ENCODE data around the gene ZSCAN20. TPM values are rescaled to one million over a fixed set of nuclear protein-coding genes. Genes with fewer than 3 reads are reported as not detected.
A peak's percentile ranks its signal among the peaks of the same experiment; 100 is the strongest.

Gene ZSCAN20
- total RNA-seq, 5 donors from 2014 or later (not counting 1 experiment from before 2014, with no cell fraction given): 1.2 to 3.1 (median 2.7) TPM

DNA sequence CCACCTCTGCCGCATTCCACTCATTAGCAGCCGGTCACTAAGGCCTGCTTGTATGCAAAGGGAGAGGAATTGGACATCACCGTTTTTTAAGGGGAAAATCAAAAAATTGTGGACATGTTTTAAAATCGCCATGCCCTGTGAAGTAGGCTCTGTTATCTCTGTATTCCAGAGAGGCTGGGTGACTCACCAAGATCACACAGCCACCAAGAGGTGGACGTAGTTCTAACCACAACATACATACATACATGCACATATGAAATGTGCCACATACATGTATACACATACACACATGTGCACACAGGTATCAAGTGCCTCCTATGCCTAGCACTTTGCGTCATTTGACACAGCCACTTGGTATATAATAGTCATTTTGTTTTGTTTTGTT, 16.0 kb upstream of the ZSCAN20 start:
- WGBS (ENCODE audit: insufficient coverage): 80% methylated on average over 2 of the region's 6 CpGs
- peaks cover 0 to 5% (median 2%) of the 10 kb centered on the region in 3 donors for H3K4me1 Mint-ChIP-seq
- CTCF ChIA-PET: interaction anchor here in 1 of 2 donors (0.7 to 1.1 kb wide), 3 partner anchors 141 to 161 kb away, joined by 3 to 6 read pairs (median 4); no protein-coding TSS in a partner anchor
- no peaks in the 10 kb centered on the region for H3K9me3 Mint-ChIP-seq
- H3K36me3 Mint-ChIP-seq: no peaks in the 10 kb centered on the region
- H3K4me3 Mint-ChIP-seq: no peak overlapping the region
- peaks cover 0 to 3% of the 10 kb centered on the region in 2 donors for H3K27me3 Mint-ChIP-seq
- DNase-seq (no peak), ATAC-seq (replicated peaks in 1 of 4) (no peak)
- Histone ChIP-seq H3K27ac (ENCODE audit: low read length) (no peak overlapping the region), H3K4me1 (ENCODE audit: control insufficient read depth in 1 of 2, extremely low read depth in 1 of 2, insufficient read depth in 2 of 2, low read length in 2 of 2) (no peaks in the 10 kb centered on the region), H3K36me3 (ENCODE audit: control insufficient read depth in 2 of 2, extremely low read depth in 1 of 2, insufficient read depth in 1 of 2, low read length in 1 of 2) (no peaks in the 10 kb centered on the region), H3K27me3 (replicated peaks in 1 of 2; ENCODE audit: control insufficient read depth in 2 of 2, extremely low read depth in 1 of 2, insufficient read depth in 2 of 2, low read length in 1 of 2) (peaks cover 0 to 13% of the 10 kb centered on the region in 2 experiments), H3K9me3 (no peaks in the 10 kb centered on the region), H3K4me3 (ENCODE audit: control insufficient read depth in 1 of 2, extremely low read depth in 1 of 2, low read length in 1 of 2) (no peak overlapping the region)
- H3K27ac Mint-ChIP-seq: no peak overlapping the region
- POLR2A ChIA-PET: no interaction called here

DNA sequence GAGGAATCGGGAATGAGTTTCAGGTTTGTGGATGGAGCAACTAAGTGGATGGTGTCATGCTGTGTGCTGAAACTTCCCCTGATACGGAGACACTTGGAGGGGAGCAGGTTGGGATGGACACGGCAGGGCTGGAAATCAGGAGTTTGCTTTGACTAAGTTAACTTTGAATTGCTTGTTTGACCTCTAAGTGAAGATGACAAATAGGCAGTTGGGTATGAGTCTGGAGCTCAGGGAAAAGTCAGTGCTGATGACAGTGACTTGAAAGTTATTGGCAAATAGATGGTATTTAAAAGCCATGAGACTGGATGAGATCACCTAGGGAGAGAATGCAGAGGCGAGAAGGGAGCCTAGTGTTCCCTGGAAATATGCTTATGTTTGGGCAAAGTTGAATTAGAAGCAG, 12.8 kb upstream of the ZSCAN20 start:
- peaks cover 0 to 5% (median 2%) of the 10 kb centered on the region in 3 donors for H3K4me1 Mint-ChIP-seq
- no peaks in the 10 kb centered on the region for H3K36me3 Mint-ChIP-seq
- Histone ChIP-seq H3K9me3 (no peaks in the 10 kb centered on the region), H3K27me3 (replicated peaks in 1 of 2; ENCODE audit: control insufficient read depth in 2 of 2, extremely low read depth in 1 of 2, insufficient read depth in 2 of 2, low read length in 1 of 2) (peaks cover 0 to 10% of the 10 kb centered on the region in 2 experiments), H3K4me3 (ENCODE audit: control insufficient read depth in 1 of 2, extremely low read depth in 1 of 2, low read length in 1 of 2) (no peak overlapping the region), H3K36me3 (ENCODE audit: control insufficient read depth in 2 of 2, extremely low read depth in 1 of 2, insufficient read depth in 1 of 2, low read length in 1 of 2) (no peaks in the 10 kb centered on the region), H3K27ac (ENCODE audit: low read length) (no peak overlapping the region), H3K4me1 (ENCODE audit: control insufficient read depth in 1 of 2, extremely low read depth in 1 of 2, insufficient read depth in 2 of 2, low read length in 2 of 2) (no peaks in the 10 kb centered on the region)
- no peak overlapping the region for H3K4me3 Mint-ChIP-seq
- no peak overlapping the region for H3K27ac Mint-ChIP-seq
- POLR2A ChIA-PET: no interaction called here
- ATAC-seq (replicated peaks in 1 of 4): no peak
- CTCF ChIA-PET: no interaction called here
- no peaks in the 10 kb centered on the region for H3K27me3 Mint-ChIP-seq
- DNase-seq: no peak
- WGBS (ENCODE audit: insufficient coverage): 81% methylated on average over 4 of the region's 4 CpGs
- no peaks in the 10 kb centered on the region for H3K9me3 Mint-ChIP-seq

DNA sequence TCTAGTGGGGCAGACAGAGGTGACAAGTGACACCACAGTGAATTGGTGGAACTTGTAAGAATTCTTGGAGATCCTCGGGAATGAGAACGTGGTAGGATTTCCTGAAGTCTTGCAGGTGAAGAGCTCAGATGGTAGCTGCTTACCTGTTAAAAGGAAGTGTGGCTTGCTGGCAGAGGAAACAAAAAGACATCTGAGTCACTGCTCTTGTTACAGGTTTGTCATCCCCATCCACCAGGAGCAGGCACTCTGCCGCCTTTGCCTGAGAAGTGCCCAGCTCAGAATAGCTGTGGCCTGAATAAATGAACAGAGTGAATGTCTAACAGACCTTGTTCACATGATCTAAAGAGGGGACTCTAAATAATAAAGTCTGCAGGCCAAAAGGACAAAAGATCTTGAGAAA, 12.3 kb upstream of the ZSCAN20 start:
- no peaks in the 10 kb centered on the region for H3K9me3 ChIP-seq
- Mint-ChIP-seq H3K27me3 (no peaks in the 10 kb centered on the region), H3K36me3 (no peaks in the 10 kb centered on the region), H3K27ac (no peak overlapping the region), H3K4me1 (peaks cover 0 to 5% (median 2%) of the 10 kb centered on the region in 3 donors), H3K9me3 (no peaks in the 10 kb centered on the region), H3K4me3 (no peak overlapping the region)
- DNase-seq (no peak), ATAC-seq (replicated peaks in 1 of 4) (no peak)
- no peak overlapping the region for H3K4me3 ChIP-seq (ENCODE audit: control insufficient read depth in 1 of 2, extremely low read depth in 1 of 2, low read length in 1 of 2)
- CTCF ChIA-PET: no interaction called here
- H3K4me1 ChIP-seq (ENCODE audit: control insufficient read depth in 1 of 2, extremely low read depth in 1 of 2, insufficient read depth in 2 of 2, low read length in 2 of 2): no peaks in the 10 kb centered on the region
- 0% methylated on average over 2 of the region's 3 CpGs for WGBS (ENCODE audit: insufficient coverage)
- POLR2A ChIA-PET: no interaction called here
- H3K27me3 ChIP-seq (replicated peaks in 1 of 2; ENCODE audit: control insufficient read depth in 2 of 2, extremely low read depth in 1 of 2, insufficient read depth in 2 of 2, low read length in 1 of 2): peaks cover 0 to 8% of the 10 kb centered on the region in 2 experiments
- H3K27ac ChIP-seq (ENCODE audit: low read length): no peak overlapping the region
- no peaks in the 10 kb centered on the region for H3K36me3 ChIP-seq (ENCODE audit: control insufficient read depth in 2 of 2, extremely low read depth in 1 of 2, insufficient read depth in 1 of 2, low read length in 1 of 2)

DNA sequence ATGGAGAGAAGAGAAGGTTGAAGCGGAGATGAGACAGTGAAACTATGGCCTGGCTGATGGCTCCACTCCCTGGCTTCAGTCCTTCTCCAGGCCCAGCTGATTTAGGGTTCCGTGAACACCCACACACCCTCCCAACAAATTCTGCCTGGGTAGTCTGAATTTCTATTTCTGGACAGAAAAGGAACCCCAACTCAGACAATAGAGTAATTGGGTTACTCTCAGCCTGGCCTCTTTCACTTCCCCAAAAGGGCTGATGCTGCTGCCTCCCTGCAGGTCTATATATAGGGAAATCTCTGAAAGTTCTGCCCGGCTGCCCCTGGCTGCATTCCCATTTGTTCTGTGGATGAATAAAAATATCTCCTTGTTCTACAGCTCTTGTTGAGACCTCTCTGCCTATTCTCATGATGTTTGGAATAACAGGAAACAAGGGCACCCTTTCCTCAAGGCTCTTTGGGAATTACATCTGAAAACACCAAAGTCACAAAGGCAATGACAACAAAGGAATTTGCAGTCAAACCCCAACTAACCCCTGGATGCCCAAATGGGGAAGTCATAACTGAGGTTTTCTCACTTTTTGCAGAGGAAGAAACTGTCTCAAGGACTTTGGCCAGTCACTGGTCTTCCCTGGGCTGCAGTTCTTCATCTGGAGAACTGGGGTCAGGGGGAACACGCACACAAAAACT, 11.4 kb upstream of the ZSCAN20 start:
- Histone ChIP-seq H3K4me3 (ENCODE audit: control insufficient read depth in 1 of 2, extremely low read depth in 1 of 2, low read length in 1 of 2) (no peak overlapping the region), H3K4me1 (ENCODE audit: control insufficient read depth in 1 of 2, extremely low read depth in 1 of 2, insufficient read depth in 2 of 2, low read length in 2 of 2) (no peaks in the 10 kb centered on the region), H3K27ac (ENCODE audit: low read length) (no peak overlapping the region), H3K9me3 (no peaks in the 10 kb centered on the region), H3K36me3 (ENCODE audit: control insufficient read depth in 2 of 2, extremely low read depth in 1 of 2, insufficient read depth in 1 of 2, low read length in 1 of 2) (no peaks in the 10 kb centered on the region), H3K27me3 (replicated peaks in 1 of 2; ENCODE audit: control insufficient read depth in 2 of 2, extremely low read depth in 1 of 2, insufficient read depth in 2 of 2, low read length in 1 of 2) (peaks cover 0 to 8% of the 10 kb centered on the region in 2 experiments)
- ChIA-PET CTCF (no interaction called here), POLR2A (no interaction called here)
- H3K4me1 Mint-ChIP-seq: peaks cover 0 to 3% (median 0%) of the 10 kb centered on the region in 3 donors
- H3K4me3 Mint-ChIP-seq: no peak overlapping the region
- no peaks in the 10 kb centered on the region for H3K27me3 Mint-ChIP-seq
- DNase-seq (peak in 1 of 35 experiments; percentile 12), ATAC-seq (replicated peaks in 1 of 4) (no peak)
- no CpG with 5 or more reads among the region's 4 CpGs for WGBS (ENCODE audit: insufficient coverage)
- H3K36me3 Mint-ChIP-seq: no peaks in the 10 kb centered on the region
- H3K27ac Mint-ChIP-seq: no peak overlapping the region
- H3K9me3 Mint-ChIP-seq: no peaks in the 10 kb centered on the region

DNA sequence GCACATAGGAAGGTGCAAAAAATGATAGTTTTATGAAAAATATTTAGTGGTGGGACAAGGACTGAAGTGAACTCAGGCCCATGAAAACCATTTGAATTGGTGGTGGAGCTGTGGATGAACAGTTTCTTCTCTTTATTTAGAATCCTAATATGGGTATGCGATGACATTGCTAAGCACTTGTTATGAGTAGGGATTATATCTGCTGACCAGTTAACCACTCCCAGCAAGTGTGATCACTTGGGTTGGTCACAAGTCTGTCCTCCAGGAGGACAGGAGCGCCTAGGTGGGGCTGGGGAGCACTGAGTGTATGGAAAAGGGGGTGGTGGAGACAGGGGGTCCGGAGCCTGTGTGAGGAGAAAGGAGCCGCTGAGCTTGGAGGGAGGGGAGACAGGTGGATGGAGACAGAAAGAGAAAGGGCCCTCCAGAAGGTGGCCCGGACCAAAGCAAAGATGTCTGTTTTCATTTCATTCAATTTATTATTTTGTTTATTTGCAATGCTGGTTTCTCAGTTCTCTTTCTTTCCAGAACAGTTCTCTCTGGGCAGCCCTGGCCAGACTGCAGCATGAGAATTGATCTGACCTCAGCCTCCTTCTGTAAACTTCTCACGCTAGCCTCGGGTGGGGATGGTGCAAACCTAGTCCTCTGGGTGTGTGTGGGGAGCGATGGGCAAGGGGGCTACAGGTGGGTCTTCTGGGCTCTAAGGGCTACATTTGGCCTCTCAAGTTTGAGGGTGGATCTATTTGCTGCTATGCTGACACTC, 9.9 kb upstream of the ZSCAN20 start:
- H3K4me1 Mint-ChIP-seq: peaks cover 0 to 3% (median 0%) of the 10 kb centered on the region in 3 donors
- ATAC-seq (replicated peaks in 1 of 4): no peak
- H3K36me3 ChIP-seq (ENCODE audit: control insufficient read depth in 2 of 2, extremely low read depth in 1 of 2, insufficient read depth in 1 of 2, low read length in 1 of 2): no peaks in the 10 kb centered on the region
- H3K4me3 ChIP-seq (ENCODE audit: control insufficient read depth in 1 of 2, extremely low read depth in 1 of 2, low read length in 1 of 2): no peak overlapping the region
- no peak overlapping the region for H3K27ac ChIP-seq (ENCODE audit: low read length)
- WGBS (ENCODE audit: insufficient coverage): 92% methylated on average over 4 of the region's 8 CpGs
- H3K9me3 Mint-ChIP-seq: no peaks in the 10 kb centered on the region
- H3K9me3 ChIP-seq: no peaks in the 10 kb centered on the region
- no peaks in the 10 kb centered on the region for H3K4me1 ChIP-seq (ENCODE audit: control insufficient read depth in 1 of 2, extremely low read depth in 1 of 2, insufficient read depth in 2 of 2, low read length in 2 of 2)
- no peaks in the 10 kb centered on the region for H3K36me3 Mint-ChIP-seq
- DNase-seq: no peak
- H3K4me3 Mint-ChIP-seq: no peak overlapping the region
- no peak overlapping the region for H3K27ac Mint-ChIP-seq
- CTCF ChIA-PET: interaction anchor here in 1 of 2 donors (0.7 kb wide), 1 partner anchor 22 kb away, joined by 3 read pairs; no protein-coding TSS in a partner anchor
- peaks cover 0 to 8% of the 10 kb centered on the region in 2 experiments for H3K27me3 ChIP-seq (replicated peaks in 1 of 2; ENCODE audit: control insufficient read depth in 2 of 2, extremely low read depth in 1 of 2, insufficient read depth in 2 of 2, low read length in 1 of 2)
- POLR2A ChIA-PET: interaction anchor here (0.5 to 0.6 kb wide), 2 partner anchors 114 to 252 kb away, joined by 3 to 5 read pairs; no protein-coding TSS in a partner anchor
- H3K27me3 Mint-ChIP-seq: no peaks in the 10 kb centered on the region

DNA sequence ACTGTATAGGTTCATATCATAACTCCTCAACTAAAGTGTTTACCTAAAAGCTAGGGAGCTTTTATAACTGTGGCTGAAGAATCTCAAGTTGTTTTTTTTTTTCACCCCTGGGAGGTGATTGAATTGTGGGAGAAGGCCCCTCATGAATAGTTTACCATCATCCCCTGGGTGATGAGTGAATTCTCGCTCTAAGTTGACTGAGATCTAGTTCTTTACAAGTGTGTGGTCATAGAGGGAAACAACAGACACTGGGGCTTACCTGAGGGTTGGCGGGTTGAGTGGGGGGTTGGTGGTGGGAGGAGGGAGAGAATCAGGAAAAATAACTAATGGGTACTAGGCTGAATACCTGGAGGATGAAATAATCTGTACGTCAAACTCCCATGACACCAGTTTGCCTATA, 7.9 kb upstream of the ZSCAN20 start:
- H3K4me3 Mint-ChIP-seq: no peak overlapping the region
- H3K9me3 ChIP-seq: no peaks in the 10 kb centered on the region
- no peak overlapping the region for H3K27ac ChIP-seq (ENCODE audit: low read length)
- H3K36me3 ChIP-seq (ENCODE audit: control insufficient read depth in 2 of 2, extremely low read depth in 1 of 2, insufficient read depth in 1 of 2, low read length in 1 of 2): no peaks in the 10 kb centered on the region
- H3K36me3 Mint-ChIP-seq: no peaks in the 10 kb centered on the region
- ChIA-PET CTCF (interaction anchor here in 1 of 2 donors (0.7 kb wide), 1 partner anchor 9 kb away, joined by 5 read pairs; no protein-coding TSS in a partner anchor), POLR2A (no interaction called here)
- WGBS (ENCODE audit: insufficient coverage): 20% methylated on average over 1 of the region's 3 CpGs
- H3K9me3 Mint-ChIP-seq: no peaks in the 10 kb centered on the region
- no peak overlapping the region for H3K4me3 ChIP-seq (ENCODE audit: control insufficient read depth in 1 of 2, extremely low read depth in 1 of 2, low read length in 1 of 2)
- peaks cover 0 to 3% (median 0%) of the 10 kb centered on the region in 3 donors for H3K4me1 Mint-ChIP-seq
- ATAC-seq (replicated peaks in 1 of 4): no peak
- no peak for DNase-seq
- no peaks in the 10 kb centered on the region for H3K4me1 ChIP-seq (ENCODE audit: control insufficient read depth in 1 of 2, extremely low read depth in 1 of 2, insufficient read depth in 2 of 2, low read length in 2 of 2)
- peaks cover 0 to 8% of the 10 kb centered on the region in 2 experiments for H3K27me3 ChIP-seq (replicated peaks in 1 of 2; ENCODE audit: control insufficient read depth in 2 of 2, extremely low read depth in 1 of 2, insufficient read depth in 2 of 2, low read length in 1 of 2)
- H3K27me3 Mint-ChIP-seq: no peaks in the 10 kb centered on the region
- H3K27ac Mint-ChIP-seq: no peak overlapping the region

Data from T-cell (primary cell).